HG03045 (cell line): ENCODE data around the gene ZCCHC24.

Experiments used
- ATAC-seq: cut with Tn5 transposase; IDR thresholded peaks from one replicate; pipeline ENCODE4 v1.9.1; 2021; ENCODE audit warnings: mild to moderate bottlenecking, moderate library complexity; ENCODE audit not compliant: unreplicated experiment

ZCCHC24 gene

GRCh38 chr10:79387466-79387973, 57.9 kb downstream of the ZCCHC24 start:
- ATAC-seq: no peak

- no peak for ATAC-seq
Measured at GRCh38 chr10:79386637-79387465, 58.6 kb downstream of the ZCCHC24 start.

- ATAC-seq: no peak
Measured at GRCh38 chr10:79385804-79386531, 59.5 kb downstream of the ZCCHC24 start.

GRCh38 chr10:79385392-79385795, 60.0 kb downstream of the ZCCHC24 start:
- no peak for ATAC-seq

- no peak for ATAC-seq
Measured at GRCh38 chr10:79384773-79385391, 60.5 kb downstream of the ZCCHC24 start.

- ATAC-seq: no peak
Measured at GRCh38 chr10:79383974-79384606, 61.3 kb downstream of the ZCCHC24 start.

- ATAC-seq: no peak
Measured at GRCh38 chr10:79382491-79382941, 62.9 kb downstream of the ZCCHC24 start.

GRCh38 chr10:79381804-79382221, 63.6 kb downstream of the ZCCHC24 start:
- ATAC-seq: no peak

- ATAC-seq: no peak
Measured at GRCh38 chr10:79380946-79381721, 64.3 kb downstream of the ZCCHC24 start.

- ATAC-seq: no peak
Measured at GRCh38 chr10:79380125-79380945, 65.1 kb downstream of the ZCCHC24 start.

GRCh38 chr10:79379512-79380124, 65.8 kb downstream of the ZCCHC24 start:
- ATAC-seq: no peak

GRCh38 chr10:79378647-79379511, 66.5 kb downstream of the ZCCHC24 start:
- no peak for ATAC-seq

- ATAC-seq: no peak
Measured at GRCh38 chr10:79378383-79378646, 67.1 kb downstream of the ZCCHC24 start.

GRCh38 chr10:79377557-79378382, 67.7 kb downstream of the ZCCHC24 start:
- ATAC-seq: no peak

- no peak for ATAC-seq
Measured at GRCh38 chr10:79376751-79377556, 68.5 kb downstream of the ZCCHC24 start.

- ATAC-seq: no peak
Measured at GRCh38 chr10:79376078-79376628, 69.3 kb downstream of the ZCCHC24 start.
